H4 (cell line): ENCODE measurements around the gene RSL24D1. TPM values are rescaled to one million over a fixed set of nuclear protein-coding genes. Genes with fewer than 3 reads are reported as not detected.

Source experiments
- DNase-seq: peaks from one replicate; pipeline ENCODE4 v3.0.0-alpha.2; 2015; ENCODE audit warnings: low spot score
- total RNA-seq: library from RNA; depleted of rRNA; stranded (reverse); fragments of >200 nt; shearing (Covaris generic); gene quantifications from 2 replicates; pipeline ENCODE4 v1.2.3, GENCODE V29; 2014; rRNA removed

The RSL24D1 gene
- 125 and 145 TPM in 2 replicates for total RNA-seq

- DNase-seq: peak; percentile 99
Measured at GRCh38 chr15:55196458-55197361, at the start of gene RSL24D1. Gene RSL24D1, minus strand, starts transcription at chr15:55196941. Its CDS starts 51 bp downstream, at chr15:55196890.

GRCh38 chr15:55245059-55245458 is 48.3 kb upstream of the RSL24D1 start:
- no peak for DNase-seq

- DNase-seq: no peak
Measured at GRCh38 chr15:55241891-55242290, 45.1 kb upstream of the RSL24D1 start.

GRCh38 chr15:55241186-55241585 is 44.4 kb upstream of the RSL24D1 start:
- no peak for DNase-seq

GRCh38 chr15:55240125-55240760 is 43.5 kb upstream of the RSL24D1 start:
- no peak for DNase-seq

GRCh38 chr15:55239440-55240124 is 42.8 kb upstream of the RSL24D1 start:
- DNase-seq: no peak

- DNase-seq: no peak
Measured at GRCh38 chr15:55238877-55239276, 42.1 kb upstream of the RSL24D1 start.

GRCh38 chr15:55237219-55238130 is 40.7 kb upstream of the RSL24D1 start:
- DNase-seq: no peak

- DNase-seq: no peak
Measured at GRCh38 chr15:55235546-55236036, 38.9 kb upstream of the RSL24D1 start.

GRCh38 chr15:55234800-55235104 is 38.0 kb upstream of the RSL24D1 start:
- DNase-seq: no peak

GRCh38 chr15:55234104-55234799 is 37.5 kb upstream of the RSL24D1 start:
- DNase-seq: no peak

GRCh38 chr15:55231455-55231854 is 34.7 kb upstream of the RSL24D1 start:
- DNase-seq: no peak

- DNase-seq: no peak
Measured at GRCh38 chr15:55230953-55231352, 34.2 kb upstream of the RSL24D1 start.

GRCh38 chr15:55230051-55230670 is 33.4 kb upstream of the RSL24D1 start:
- no peak for DNase-seq

- DNase-seq: no peak
Measured at GRCh38 chr15:55226127-55226526, 29.4 kb upstream of the RSL24D1 start.

- peak; percentile 19 for DNase-seq
Measured at GRCh38 chr15:55224892-55225291, 28.2 kb upstream of the RSL24D1 start.

- DNase-seq: no peak
Measured at GRCh38 chr15:55222588-55222987, 25.8 kb upstream of the RSL24D1 start.

GRCh38 chr15:55221090-55222011 is 24.6 kb upstream of the RSL24D1 start:
- peak; percentile 92 for DNase-seq

- DNase-seq: no peak
Measured at GRCh38 chr15:55220606-55221005, 23.9 kb upstream of the RSL24D1 start.
